ENCODE results near the gene SLC1A2. TPM values are rescaled to one million over a fixed set of nuclear protein-coding genes. Genes with fewer than 3 reads are reported as not detected.

SLC1A2 gene
- 6.0 and 8.6 TPM in 2 replicates for total RNA-seq

DNA sequence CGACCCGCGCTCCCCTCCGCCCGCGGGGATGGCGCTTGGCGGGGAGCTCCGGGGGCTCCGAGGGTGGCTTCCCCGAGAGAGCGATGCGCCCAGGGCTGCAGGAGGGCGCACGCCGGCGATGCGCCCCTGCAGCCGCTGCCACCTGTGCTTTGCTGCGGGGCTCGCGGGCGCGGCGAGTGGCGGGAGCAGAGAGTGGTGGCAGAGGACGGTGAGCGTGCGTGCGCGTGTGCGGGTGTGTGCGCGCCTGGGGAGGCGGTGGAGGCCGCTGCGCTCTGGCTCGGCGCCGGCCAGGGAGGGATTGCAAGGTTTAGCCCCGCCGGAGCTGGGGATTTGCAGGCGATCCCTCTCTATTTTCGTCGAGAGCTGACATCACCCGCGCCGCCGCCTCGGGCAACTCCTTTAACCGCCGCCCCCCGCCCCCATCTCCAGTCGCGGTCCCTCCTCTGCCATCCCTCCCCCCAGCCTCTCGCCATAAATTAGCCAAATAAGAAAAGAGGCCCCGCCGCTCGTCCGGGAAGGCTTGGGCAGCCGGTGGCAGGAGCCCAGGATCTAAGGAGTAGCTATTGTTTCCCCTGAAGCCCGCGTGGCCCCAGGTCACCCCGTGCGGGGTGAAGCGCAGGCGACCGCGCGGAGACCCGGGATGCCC lies at the start of gene SLC1A2:
Gene SLC1A2 (minus strand): TSS at position 375 of the 646 bp plus-strand sequence. CDS start 592 bp downstream, outside the sequence.

Small RNA genes lying within 50 kb of the gene (small RNA-seq; reads per million reads assigned to genes)
- not detected for gene AC090625.1

Other genes starting within 250 kb of the SLC1A2 start
- gene PAMR1, start 106.1 kb upstream of the SLC1A2 start, total RNA-seq: 30.7 and 40.1 TPM in 2 replicates
- gene FJX1, start 198.9 kb upstream of the SLC1A2 start, total RNA-seq: 16.1 and 19.6 TPM in 2 replicates
- 39.7 and 44.9 TPM in 2 replicates for gene TRIM44, start 243.2 kb upstream of the SLC1A2 start, total RNA-seq